ENCODE results near the gene ZNF780A.
"Not testable (repeated sequence)": the region's sequence is repeated elsewhere in the genome, so short reads cannot be mapped to it uniquely, and the experiment has no call there.

GRCh38 chr19:40114119-40114518 is 23.4 kb upstream of the ZNF780A start:
- not testable (repeated sequence) for TF ChIP-seq CTCF (conservative IDR thresholded peaks at IDR 0.05; ENCODE audit: low read length); EZH2phosphoT487 (IDR thresholded peaks at IDR 0.05; ENCODE audit: borderline replicate concordance, low read depth, low read length)
